Measurements from ENCODE around the gene HIVEP3.

DNA sequence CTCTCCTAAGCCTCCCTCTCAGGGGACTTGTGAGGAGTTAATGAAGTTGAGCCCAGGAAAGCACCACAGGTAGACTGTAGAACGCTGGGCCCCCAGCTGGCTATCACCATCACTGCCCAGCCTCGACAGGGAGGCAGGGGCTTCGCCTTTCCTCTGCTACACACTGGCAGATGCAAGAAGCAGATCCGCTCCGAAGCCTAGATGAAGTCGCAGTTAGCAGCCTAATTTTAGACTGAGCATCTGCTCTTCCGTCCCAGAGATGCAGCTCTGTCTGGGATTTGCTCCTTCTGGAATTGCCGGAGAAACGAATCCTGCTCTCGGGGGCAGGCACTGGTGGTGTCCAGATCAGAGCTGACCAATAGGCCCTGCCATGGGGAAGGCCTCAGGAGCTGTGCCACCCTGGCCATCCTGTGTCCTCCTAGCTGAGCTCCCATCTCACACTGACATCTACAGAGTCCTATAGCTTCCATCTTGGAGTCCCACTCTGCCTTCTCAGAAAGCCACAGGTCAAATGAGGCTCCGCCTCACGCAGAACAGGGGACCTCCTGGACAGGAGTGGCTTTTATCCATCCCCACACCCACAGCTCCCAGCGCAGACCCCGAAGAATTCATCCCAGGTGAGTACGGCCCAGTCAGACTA lies 247.5 kb downstream of the HIVEP3 start:
- TF ChIP-seq, protein P1, sequence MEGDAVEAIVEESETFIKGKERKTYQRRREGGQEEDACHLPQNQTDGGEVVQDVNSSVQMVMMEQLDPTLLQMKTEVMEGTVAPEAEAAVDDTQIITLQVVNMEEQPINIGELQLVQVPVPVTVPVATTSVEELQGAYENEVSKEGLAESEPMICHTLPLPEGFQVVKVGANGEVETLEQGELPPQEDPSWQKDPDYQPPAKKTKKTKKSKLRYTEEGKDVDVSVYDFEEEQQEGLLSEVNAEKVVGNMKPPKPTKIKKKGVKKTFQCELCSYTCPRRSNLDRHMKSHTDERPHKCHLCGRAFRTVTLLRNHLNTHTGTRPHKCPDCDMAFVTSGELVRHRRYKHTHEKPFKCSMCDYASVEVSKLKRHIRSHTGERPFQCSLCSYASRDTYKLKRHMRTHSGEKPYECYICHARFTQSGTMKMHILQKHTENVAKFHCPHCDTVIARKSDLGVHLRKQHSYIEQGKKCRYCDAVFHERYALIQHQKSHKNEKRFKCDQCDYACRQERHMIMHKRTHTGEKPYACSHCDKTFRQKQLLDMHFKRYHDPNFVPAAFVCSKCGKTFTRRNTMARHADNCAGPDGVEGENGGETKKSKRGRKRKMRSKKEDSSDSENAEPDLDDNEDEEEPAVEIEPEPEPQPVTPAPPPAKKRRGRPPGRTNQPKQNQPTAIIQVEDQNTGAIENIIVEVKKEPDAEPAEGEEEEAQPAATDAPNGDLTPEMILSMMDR (IDR thresholded peaks at IDR 0.05): no peak
- TF ChIP-seq POLR2A (IDR thresholded peaks at IDR 0.05): no peak
